GM21447 (cell line): ENCODE data around the gene EPGN.

Source experiments
- ATAC-seq: cut with Tn5 transposase; IDR thresholded peaks from one replicate; pipeline ENCODE4 v1.9.1; 2021; ENCODE audit not compliant: unreplicated experiment

The EPGN gene

DNA sequence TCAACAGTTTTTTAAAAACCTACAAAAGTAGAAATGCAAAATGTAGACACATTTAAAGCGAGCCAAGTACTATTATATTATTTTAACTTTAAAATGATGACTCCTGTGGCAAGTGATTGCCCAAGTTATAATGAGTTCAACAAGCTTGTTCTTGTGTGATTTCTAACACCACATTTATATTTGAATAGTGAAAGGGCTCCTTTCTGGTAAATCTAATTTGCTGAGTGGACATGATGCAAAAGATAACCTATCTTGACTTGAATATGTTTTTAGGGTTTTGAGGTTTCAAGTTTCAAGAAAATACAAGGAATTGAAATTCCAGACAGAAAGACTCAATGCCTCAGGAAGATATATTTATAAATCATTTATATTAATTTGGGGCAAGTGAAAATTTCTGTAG lies 1.1 kb upstream of the EPGN start:
- no peak for ATAC-seq

DNA sequence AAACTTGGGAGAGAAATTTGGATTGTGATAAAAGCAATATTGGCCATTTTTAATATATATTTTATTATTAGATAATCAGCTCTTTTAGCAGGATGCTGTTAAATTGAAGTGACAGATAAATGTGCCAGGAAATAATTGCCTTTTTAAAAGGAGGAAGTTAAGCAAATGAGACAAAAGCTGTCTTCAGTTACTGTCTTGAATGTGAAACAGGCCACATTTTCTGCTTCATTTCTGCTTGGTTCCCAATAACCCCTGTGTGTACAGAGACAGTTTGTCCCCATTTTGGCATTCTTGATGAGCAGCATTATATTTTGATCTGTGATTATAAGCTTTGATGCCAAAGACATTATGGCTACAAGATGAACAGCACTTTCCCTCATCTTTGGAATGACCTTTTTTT lies 953 bp downstream of the EPGN start:
- ATAC-seq: no peak

DNA sequence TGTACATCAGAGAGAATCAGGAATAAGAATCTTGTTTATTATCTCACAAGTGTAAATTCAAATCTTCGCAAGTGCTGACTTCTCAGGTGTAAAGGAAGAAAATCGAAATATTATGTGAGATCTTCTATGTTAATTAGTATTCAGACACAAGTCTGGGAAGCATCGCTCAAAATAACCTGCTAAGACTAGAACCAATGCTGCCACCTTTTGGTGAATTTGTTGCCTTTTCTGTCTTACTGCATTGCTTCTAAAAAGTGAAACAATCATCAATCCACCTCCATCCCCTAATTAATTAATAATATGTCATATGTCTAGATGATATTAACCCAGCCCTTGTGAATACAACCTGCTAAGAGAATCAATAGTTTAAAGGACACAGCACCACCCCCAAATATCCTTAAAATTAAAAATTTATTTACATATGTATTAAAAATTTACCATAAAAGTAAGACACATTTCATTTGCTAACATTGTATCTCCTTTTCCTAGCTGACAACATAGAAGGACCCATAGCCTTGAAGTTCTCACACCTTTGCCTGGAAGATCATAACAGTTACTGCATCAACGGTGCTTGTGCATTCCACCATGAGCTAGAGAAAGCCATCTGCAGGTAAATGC lies 3.5 kb downstream of the EPGN start:
- ATAC-seq: no peak

DNA sequence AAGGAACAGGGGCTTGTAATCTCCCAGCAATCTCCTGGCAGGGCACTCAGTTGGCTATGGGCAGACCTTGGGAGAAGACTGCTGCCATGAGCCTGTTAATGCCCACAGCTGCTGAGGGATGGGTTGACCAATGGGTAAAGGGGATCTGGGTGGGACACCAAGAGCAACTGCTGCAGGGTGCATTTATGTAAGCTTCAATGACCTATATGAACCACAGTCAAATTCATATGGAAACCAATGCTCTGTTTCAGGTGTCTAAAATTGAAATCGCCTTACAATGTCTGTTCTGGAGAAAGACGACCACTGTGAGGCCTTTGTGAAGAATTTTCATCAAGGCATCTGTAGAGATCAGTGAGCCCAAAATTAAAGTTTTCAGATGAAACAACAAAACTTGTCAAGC lies 6.1 kb downstream of the EPGN start:
- no peak for ATAC-seq

DNA sequence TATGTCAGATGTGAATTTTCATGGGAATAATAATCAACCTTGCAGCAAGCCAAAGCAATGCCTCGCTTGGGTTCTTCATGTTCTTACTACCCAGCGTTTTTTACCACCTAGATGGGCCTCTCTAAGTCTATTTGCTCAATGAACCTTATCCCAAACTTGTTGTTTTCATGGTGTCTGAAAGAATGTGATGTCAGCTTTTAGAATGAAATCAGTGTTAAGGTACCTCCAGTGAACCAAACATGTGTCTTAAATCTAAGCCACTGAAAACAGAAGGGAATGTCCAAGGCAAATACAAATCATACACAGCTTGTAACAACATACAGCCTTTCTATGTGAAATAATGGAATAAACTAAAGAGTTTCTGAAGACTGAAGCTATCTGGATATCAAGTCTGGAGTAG lies 6.7 kb downstream of the EPGN start:
- no peak for ATAC-seq

DNA sequence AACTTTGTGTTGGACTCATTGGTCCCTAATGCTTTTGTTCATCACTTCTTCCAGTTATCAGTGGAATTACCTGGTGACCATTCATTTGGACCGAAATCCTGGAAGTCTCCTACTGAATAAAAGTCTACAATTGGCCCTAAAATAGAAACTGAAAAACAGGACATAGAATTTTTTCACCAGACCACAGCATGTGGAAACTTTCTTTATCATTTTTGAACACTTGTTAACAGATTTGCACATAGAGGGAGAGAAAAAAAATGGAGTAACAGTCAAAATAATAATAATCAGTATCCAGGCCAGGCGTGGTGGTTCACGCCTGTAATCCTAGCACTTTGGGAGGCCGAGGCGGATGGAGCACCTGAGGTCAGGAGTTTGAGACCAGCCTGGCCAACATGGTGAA lies 7.1 kb downstream of the EPGN start:
- no peak for ATAC-seq

DNA sequence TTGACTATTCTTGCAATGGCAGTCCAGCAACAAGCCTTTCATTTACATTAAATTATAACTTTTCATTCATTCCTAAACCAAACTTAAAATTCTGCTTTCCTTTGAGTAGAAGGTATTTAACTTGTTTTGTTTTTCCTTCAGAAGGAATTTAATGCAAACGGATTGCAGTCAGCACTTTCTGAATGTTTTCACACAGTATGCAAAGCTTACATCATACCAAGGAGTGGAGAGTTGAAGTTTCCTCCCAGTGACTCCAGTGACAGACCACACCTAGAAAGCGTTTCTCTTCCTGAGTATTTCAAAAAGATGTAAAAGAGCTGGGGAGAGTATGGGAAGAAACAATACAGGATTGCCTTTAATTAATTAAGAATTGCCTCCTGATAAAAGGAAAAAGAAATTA lies 8.1 kb downstream of the EPGN start:
- ATAC-seq: no peak

DNA sequence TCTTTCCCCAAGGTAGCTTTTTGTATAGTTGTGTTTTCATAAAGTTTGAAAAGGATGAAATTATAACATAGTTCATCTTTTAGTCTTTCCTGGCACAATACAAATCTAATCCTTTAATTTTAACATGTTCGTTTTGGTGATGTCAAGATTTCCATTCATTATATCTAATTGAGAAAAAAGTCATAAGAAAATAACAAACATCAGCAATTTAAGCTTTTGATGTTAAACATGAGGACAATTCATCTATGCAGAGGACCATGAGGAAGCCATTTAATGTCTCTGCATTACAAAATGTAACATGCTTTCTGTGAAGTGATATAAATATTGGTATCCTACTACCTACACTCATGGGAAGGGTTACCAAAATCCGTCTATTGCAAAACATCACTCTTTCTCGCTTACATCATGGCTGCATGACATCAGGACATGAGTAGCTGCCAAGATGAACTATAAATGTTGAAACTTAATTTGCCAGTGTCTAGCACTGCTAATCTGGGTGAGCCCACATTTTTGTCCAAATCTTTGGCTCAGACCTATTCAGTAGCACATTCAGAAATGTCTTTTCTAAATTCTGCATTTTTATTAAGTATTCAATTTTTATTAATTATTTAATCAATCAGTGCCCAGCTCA lies 9.5 kb downstream of the EPGN start:
- ATAC-seq: no peak

DNA sequence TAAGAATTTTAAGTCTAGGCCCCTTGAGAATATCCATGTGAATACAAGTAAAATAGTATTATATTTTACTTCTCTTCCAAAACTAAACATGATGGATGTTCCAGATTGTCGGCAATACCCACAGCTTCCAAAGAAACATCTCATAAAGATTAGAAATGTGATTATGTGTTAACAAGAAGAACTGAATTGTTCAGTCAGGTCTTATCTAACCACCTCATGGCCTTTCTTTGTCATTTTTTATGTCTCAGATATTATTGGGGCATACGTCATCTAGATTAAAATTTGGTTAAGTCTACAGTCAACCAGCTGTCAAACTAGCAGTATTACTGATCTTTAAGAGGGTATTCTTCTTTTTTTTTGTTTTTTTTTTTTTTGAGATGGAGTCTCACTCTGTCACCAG lies 10.0 kb downstream of the EPGN start:
- ATAC-seq: no peak

DNA sequence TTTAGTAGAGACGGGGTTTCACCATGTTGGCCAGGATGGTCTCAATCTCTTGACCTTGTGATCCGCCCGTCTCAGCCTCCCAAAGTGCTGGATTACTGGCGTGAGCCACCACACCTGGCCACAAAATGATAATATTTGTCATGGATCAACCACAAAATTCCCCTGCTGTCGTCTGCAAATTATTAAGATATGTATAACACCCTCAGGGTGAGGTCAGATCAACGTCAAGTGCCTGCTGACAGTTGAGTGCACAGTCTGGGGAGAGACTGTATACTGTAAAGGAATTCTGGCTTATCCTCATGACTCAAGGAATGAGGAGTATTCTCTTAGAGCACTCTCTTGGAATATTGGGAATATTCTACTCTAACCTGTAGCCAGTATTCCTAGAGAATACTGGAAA lies 11.2 kb downstream of the EPGN start:
- no peak for ATAC-seq

DNA sequence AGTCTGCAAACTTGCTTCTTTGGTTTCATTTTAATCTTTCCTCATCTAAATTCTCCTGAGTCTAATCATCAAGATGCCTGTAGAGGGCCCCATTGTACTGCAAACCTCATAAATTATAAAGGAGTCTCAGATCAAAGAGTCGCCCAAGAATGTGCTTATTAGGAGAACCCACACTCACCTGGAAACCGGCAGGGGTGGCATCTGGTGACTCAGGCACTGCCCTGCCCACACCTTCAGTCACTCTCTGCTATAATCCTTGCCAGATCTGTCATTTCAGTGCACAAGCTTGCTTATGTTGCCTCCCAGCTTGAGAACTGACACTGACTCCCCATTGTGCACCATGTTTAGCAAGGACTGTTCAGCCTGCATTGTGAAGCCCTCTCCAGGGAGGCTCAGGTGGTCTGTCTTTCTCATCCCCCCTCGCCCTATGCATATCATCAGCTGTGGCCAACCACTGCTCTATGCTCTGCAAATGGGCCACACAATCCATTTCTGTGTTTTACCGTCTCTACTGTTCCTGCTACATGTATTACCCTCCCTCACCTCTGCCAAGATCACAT lies 12.4 kb downstream of the EPGN start:
- ATAC-seq: peak; percentile 69

DNA sequence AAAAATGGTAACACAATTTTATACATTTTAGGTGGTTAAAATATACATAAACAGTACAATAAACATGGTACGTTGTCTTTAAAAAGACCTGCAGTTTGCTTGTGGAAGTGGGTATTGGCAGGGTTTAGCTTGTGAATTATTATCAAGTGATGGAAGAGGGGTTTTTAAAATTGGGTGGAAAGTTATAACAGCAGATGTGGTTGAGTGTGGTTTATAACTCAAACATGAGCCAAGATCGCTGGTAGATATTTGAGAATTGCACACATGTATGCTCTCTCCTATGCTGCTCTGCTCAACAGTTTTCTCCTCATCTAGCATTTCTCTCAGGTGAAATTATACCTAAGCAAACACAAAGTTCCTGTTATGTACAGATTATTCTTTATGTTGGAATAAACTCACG lies 14.0 kb downstream of the EPGN start:
- no peak for ATAC-seq

DNA sequence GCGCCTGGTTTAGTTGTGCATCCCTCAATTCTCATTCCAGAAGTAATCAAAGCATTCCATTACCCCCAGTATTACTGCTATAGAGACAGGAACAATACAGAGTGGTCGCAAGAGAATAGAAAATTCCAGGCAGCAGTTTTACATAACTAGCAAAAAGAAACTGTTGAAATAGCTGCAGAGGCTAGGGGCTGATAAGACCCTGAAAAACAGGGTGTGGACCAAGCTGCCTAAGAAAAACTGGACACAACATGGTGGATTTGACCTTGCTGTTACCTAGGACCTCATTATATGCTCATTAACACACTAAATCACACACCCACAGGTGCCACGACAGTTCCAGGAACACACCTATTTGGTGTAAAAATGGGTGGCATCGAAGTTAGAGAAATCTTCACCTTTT lies 15.4 kb downstream of the EPGN start:
- no peak for ATAC-seq

DNA sequence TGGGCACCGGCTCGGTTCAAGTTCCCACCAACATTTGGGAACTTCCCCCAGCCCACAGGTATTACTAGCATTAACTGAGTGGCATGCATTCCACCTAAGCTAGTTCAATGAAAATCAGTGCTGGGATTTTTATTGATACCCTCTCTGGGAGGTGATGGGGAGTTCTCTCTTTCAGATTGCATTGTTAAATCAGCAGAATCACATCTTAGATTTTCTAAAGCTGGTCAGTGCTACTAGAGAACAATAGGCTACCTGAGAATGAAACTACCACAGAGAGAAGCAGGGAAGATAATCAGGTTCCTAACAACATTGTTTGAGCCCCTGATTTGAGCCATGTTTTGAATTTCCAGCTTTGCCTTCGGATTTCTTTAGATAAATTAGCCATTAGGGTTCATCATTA lies 16.0 kb downstream of the EPGN start:
- no peak for ATAC-seq

DNA sequence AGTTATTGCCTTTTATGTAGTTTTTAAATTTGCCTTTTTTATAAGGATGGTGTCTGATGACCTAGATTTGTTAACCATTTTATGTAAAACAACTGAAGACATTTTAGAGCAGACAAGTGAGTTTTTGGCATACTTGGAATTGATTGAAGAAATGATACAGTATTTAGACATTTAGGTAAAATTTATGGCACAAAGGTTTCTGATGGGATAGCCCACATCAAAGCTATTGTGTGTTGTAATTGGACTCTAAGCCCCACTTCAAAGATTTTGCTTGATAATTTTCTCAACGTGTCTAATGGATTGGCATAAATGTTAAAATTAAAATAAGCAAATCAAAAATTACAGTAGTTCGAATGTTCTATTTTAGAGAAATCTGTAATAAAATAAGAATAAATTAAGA lies 17.6 kb downstream of the EPGN start:
- ATAC-seq: no peak

DNA sequence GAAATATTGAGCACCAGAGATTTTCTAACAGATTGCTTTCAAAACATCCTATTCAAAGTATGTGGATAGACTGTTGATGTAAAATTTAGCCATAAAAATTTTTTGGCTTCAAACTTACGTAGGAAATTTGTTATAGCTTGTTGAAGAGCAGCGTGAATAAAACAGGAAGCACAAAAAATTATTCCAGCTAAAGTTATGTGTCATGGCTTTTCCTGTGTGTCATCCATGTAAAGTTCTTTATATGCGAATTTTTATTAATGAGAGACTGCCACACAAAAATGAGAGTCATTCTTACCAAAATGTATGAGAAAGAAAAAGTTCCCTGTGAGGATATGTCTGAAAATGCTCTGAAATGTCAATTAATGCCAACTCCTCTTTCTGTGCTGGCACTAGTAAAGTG lies 19.5 kb downstream of the EPGN start:
- ATAC-seq: no peak

DNA sequence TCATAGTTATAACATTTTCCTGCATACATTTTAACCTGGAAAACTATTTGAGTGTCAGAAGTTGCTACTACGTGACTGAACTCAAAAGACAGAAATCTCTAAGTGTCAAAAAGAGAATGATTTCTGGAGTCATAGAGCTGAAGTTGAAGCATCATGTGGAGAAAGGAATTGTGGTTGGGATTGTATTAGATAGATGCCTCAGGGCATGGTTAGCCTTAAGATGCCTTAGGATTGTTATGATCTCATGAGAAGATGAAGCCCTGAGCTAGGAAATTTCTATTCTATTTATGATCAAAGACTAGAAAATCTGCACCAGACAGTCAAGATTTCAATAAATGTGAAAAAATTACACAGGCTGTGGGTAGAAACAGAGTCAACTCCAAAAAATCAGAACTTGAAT lies 20.2 kb downstream of the EPGN start:
- no peak for ATAC-seq

DNA sequence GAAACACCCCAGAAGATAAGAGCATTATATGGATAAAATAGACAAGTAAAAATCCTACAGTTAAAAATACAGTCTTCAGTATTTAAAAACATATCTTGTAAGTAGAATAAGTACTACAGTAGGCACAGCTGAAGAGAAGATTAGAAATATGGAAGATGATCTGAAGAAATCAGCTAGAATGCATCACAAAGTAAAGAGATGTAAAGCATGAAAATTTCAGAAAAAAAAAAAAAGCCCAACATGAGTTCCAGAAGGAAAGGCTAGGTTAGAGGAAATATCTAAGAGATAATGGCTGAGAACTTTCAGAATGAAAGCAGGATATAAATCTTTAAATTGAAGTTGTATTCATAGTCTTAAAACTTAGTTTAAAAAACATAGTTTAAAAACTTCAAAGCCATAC lies 21.0 kb downstream of the EPGN start:
- ATAC-seq: no peak

DNA sequence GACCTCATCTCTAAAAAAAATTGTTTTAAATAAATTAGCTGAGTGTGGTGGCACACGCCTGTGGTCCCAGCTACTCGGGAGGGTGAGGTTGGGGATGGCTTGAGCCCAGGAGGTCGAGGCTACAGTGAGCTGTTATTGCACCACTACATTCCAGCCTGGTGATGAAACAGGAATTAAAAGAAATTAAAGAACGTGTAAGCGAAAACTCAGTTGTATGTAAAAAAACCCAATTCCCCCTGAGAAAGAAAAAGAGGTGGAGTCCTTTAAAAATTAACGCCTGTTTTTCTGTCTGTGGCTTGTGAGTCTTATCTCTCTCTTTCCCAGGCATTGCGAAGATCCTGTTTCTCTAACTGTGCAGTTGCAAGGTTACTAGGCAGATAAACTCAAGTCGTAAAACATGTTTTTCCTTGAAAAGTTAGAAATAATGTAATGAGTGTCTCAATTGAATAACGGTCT lies 22.1 kb downstream of the EPGN start:
- ATAC-seq: no peak

DNA sequence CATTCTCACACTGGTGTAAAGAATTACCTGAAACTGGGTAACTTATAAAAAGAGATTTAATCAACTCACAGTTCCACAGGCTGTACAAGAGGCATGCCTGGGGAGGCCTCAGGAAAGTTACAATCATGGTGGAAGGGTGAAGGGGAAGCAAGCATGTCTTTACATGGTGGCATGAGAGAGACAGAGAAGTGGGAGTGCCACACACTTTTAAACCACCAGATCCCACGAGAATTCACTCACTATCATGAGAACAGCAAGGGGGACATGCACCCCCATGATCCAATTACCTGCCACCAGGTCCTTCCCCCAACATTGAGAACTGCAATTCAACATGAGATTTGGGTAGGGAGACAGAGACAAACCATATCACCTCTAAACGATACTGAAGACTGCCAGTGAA lies 23.0 kb downstream of the EPGN start:
- ATAC-seq: no peak

DNA sequence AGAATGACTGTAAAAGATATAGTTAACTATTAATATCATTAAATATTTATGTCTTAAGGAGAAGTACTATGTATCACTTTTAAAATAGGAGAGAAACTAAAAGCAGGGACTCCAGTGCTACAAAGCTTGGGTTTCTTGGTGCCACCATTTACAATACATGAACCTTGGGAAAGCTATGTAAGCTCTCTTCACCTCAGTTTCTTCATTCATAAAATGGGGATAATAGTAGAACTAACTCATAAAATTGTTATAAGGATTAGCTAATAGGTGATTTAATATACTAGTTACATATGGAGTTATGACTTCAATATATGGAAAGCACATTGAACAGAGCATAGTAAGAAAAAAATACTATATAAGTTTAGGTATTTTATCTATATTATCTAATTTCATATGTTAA lies 23.7 kb downstream of the EPGN start:
- no peak for ATAC-seq

DNA sequence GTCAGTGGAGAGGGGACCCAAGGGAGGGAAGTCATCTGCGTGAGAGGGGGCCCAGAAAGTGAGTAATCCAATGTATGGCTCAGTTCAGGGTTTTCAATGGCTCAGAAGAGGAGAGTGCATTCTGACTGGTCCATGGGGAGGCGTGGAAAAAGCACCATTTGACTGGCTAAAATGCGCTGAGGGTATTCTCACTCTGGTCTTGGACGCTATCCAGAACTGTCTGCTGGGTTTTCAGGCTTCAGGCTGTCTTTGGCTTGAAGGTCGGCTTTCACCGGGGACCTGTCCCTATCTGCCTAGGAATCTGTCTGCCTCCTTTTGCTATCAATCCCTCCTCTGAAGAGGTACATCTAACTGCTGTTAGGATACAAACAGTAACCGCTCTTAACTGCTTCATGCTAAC lies 26.4 kb downstream of the EPGN start:
- ATAC-seq: no peak
